Keratinocyte (primary cell): Measurements from ENCODE around the gene CCDC186. TPM values are rescaled to one million over a fixed set of nuclear protein-coding genes. Genes with fewer than 3 reads are reported as not detected.

Experiments
- DNase-seq: peaks from one replicate; pipeline ENCODE4 v3.0.0-alpha.2; 2011; ENCODE audit warnings: low read depth, missing footprints, low spot score
- FAIRE-seq: peaks from 2 replicates; lab custom pipeline; 2011; peaks lifted over from hg19 to GRCh38; lab: Jason Lieb, UNC
- H2AFZ ChIP-seq: 2 replicates; pipeline ENCODE4 v1.6.0; 2012; ENCODE audit warnings: low read length, control low read depth, inconsistent platforms; ENCODE audit not compliant: control insufficient read depth
- H3K27ac ChIP-seq: 2 replicates; pipeline ENCODE4 v1.5.1; 2011; ENCODE audit warnings: low read length; ENCODE audit not compliant: control insufficient read depth, insufficient read depth
- H3K27me3 ChIP-seq: 3 replicates; pipeline ENCODE4 v1.6.0; 2011; ENCODE audit warnings: low read length; ENCODE audit not compliant: control insufficient read depth, insufficient read depth; ENCODE audit errors: extremely low read depth
- H3K36me3 ChIP-seq, 2 experiments: 2 replicates in 1 of 2; 3 replicates in 1 of 2; pipeline ENCODE4 v1.5.1; 2011; ENCODE audit warnings: low read length in 2 of 2, mild to moderate bottlenecking in 1 of 2; ENCODE audit not compliant: control insufficient read depth in 2 of 2, insufficient read depth in 2 of 2; ENCODE audit errors: extremely low read depth in 1 of 2
- H3K4me1 ChIP-seq: 3 replicates; pipeline ENCODE4 v1.5.1; 2011; ENCODE audit warnings: low read length; ENCODE audit not compliant: control insufficient read depth, insufficient read depth; ENCODE audit errors: extremely low read depth
- H3K4me2 ChIP-seq: 3 replicates; pipeline ENCODE4 v1.6.0; 2011; ENCODE audit warnings: low read depth, low read length; ENCODE audit not compliant: control insufficient read depth, insufficient read depth; ENCODE audit errors: extremely low read depth
- H3K4me3 ChIP-seq, 3 experiments: fragments of 200-600 bp in 1 of 3; sonication (generic) in 1 of 3; 2 replicates in 2 of 3; 3 replicates in 1 of 3; pipeline ENCODE4 v1.5.1; 2011 to 2016; ENCODE audit warnings: low read length in 3 of 3, mild to moderate bottlenecking in 3 of 3, control low read depth in 2 of 3, inconsistent platforms in 1 of 3, low read depth in 1 of 3, mixed read lengths in 1 of 3, mixed run types in 1 of 3, moderate library complexity in 1 of 3; ENCODE audit not compliant: control insufficient read depth in 2 of 3, insufficient read depth in 2 of 3; ENCODE audit errors: extremely low read depth in 1 of 3
- H3K79me2 ChIP-seq: 2 replicates; pipeline ENCODE4 v1.6.0; 2012; ENCODE audit warnings: low read length; ENCODE audit not compliant: control insufficient read depth, insufficient read depth
- H3K9ac ChIP-seq: 3 replicates; pipeline ENCODE4 v1.6.0; 2011; ENCODE audit warnings: low read length; ENCODE audit not compliant: control insufficient read depth, insufficient read depth; ENCODE audit errors: extremely low read depth
- H3K9me1 ChIP-seq: 3 replicates; pipeline ENCODE4 v1.6.0; 2011; ENCODE audit warnings: low read length; ENCODE audit not compliant: control insufficient read depth, insufficient read depth; ENCODE audit errors: extremely low read depth
- H3K9me3 ChIP-seq: 2 replicates; pipeline ENCODE4 v1.5.1; 2012; ENCODE audit warnings: low read depth, low read length; ENCODE audit not compliant: control insufficient read depth
- H4K20me1 ChIP-seq: 3 replicates; pipeline ENCODE4 v1.6.0; 2011; ENCODE audit warnings: low read length; ENCODE audit not compliant: control insufficient read depth, insufficient read depth; ENCODE audit errors: extremely low read depth
- EZH2 ChIP-seq: IDR thresholded peaks from one replicate; pipeline ENCODE4 v1.6.1; 2012; ENCODE audit warnings: inconsistent platforms, mild to moderate bottlenecking, low read length, moderate library complexity
- dilution Hi-C: fragments of 300-500 bp; cut with MboI; formaldehyde crosslinking; loops from one replicate; pipeline ENCODE4 v1.7.0; 2020; ENCODE audit warnings: low sequenced_read_pairs; ENCODE audit not compliant: extremely low pct_ligation_motif_present
- polyA plus RNA-seq, 5 experiments: library from polyadenylated mRNA; depleted of rRNA in 3 of 5; stranded (reverse) in 3 of 5; stranded (forward) in 1 of 5; unstranded in 1 of 5; fragments of >200 nt; gene quantifications; 1 replicate in 1 of 5; 2 replicates in 3 of 5; 3 replicates in 1 of 5; pipeline versions ENCODE4 v1.2.1 to v1.2.3, GENCODE V29; 2011 to 2012; ENCODE audit warnings: missing spikeins in 2 of 5, low read depth in 1 of 5, low replicate concordance in 1 of 5
- TF ChIP-seq, protein P1 (sequence below), 3 experiments: IDR thresholded peaks in 1 of 3; conservative IDR thresholded peaks in 1 of 3; optimal IDR thresholded peaks in 1 of 3; 2 replicates in 2 of 3; 3 replicates in 1 of 3; pipeline versions ENCODE3 to v1.5.1; 2011; ENCODE audit warnings: low read length in 3 of 3, mild to moderate bottlenecking in 3 of 3, moderate library complexity in 2 of 3, control low read depth in 1 of 3, inconsistent platforms in 1 of 3; ENCODE audit not compliant: insufficient read depth in 2 of 3; ENCODE audit errors: extremely low read depth in 1 of 3

Gene CCDC186
- polyA plus RNA-seq, 1 donor (not counting 4 experiments of a cell fraction or from before 2014, with no cell fraction given) = 13.0 TPM

DNA sequence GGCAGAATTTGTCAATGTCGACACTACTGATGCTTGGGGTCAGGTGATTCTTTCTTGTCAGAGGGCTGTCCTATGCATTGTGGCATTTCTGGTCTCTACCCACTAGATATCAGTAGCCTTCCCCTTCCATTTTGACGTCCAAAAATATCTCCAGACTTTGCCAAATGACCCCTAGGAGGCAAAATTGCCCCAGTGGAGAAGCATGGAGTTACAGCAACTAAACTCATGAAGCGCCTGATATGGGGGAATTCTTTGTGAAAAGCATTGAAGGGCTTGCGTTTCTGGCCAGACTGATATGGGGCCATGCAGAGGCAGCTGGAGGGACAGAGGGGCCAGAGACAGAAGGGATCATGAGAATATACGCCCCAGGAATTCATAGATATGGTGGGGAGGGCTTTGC is 86.7 kb downstream of the CCDC186 start:
- Histone ChIP-seq H4K20me1 (no peaks in the 10 kb centered on the region), H3K27me3 (no peaks in the 10 kb centered on the region), H3K4me3 (no peak overlapping the region), H3K27ac (no peak overlapping the region), H2AFZ (no peak overlapping the region), H3K9ac (no peak overlapping the region), H3K9me3 (no peaks in the 10 kb centered on the region), H3K36me3 (no peaks in the 10 kb centered on the region), H3K4me2 (no peak overlapping the region), H3K79me2 (no peaks in the 10 kb centered on the region), H3K4me1 (no peaks in the 10 kb centered on the region), H3K9me1 (no peaks in the 10 kb centered on the region)
- dilution Hi-C loops = no loop called here
- no peak for FAIRE-seq
- no peak for DNase-seq
- TF ChIP-seq, protein P1, sequence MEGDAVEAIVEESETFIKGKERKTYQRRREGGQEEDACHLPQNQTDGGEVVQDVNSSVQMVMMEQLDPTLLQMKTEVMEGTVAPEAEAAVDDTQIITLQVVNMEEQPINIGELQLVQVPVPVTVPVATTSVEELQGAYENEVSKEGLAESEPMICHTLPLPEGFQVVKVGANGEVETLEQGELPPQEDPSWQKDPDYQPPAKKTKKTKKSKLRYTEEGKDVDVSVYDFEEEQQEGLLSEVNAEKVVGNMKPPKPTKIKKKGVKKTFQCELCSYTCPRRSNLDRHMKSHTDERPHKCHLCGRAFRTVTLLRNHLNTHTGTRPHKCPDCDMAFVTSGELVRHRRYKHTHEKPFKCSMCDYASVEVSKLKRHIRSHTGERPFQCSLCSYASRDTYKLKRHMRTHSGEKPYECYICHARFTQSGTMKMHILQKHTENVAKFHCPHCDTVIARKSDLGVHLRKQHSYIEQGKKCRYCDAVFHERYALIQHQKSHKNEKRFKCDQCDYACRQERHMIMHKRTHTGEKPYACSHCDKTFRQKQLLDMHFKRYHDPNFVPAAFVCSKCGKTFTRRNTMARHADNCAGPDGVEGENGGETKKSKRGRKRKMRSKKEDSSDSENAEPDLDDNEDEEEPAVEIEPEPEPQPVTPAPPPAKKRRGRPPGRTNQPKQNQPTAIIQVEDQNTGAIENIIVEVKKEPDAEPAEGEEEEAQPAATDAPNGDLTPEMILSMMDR (optimal IDR thresholded peaks at IDR 0.05 in 1 of 3, IDR thresholded peaks at IDR 0.05 in 1 of 3, conservative IDR thresholded peaks at IDR 0.05 in 1 of 3; ENCODE audit: extremely low read depth in 1 of 3, insufficient read depth in 2 of 3, low read length in 3 of 3) = no peak
- no peak for TF ChIP-seq EZH2

GRCh38 chr10:114084215-114084614 is 89.8 kb downstream of the CCDC186 start:
- H3K27ac ChIP-seq = no peak overlapping the region
- H3K9ac ChIP-seq = no peak overlapping the region
- DNase-seq = no peak
- H4K20me1 ChIP-seq = no peaks in the 10 kb centered on the region
- dilution Hi-C loops = no loop called here
- H2AFZ ChIP-seq = no peak overlapping the region
- no peaks in the 10 kb centered on the region for H3K79me2 ChIP-seq
- FAIRE-seq = no peak
- no peaks in the 10 kb centered on the region for H3K9me1 ChIP-seq
- H3K4me1 ChIP-seq = no peaks in the 10 kb centered on the region
- no peak overlapping the region for H3K4me3 ChIP-seq
- TF ChIP-seq, protein P1 (optimal IDR thresholded peaks at IDR 0.05 in 1 of 3, IDR thresholded peaks at IDR 0.05 in 1 of 3, conservative IDR thresholded peaks at IDR 0.05 in 1 of 3; ENCODE audit: extremely low read depth in 1 of 3, insufficient read depth in 2 of 3, low read length in 3 of 3) = no peak
- H3K4me2 ChIP-seq = no peak overlapping the region
- no peaks in the 10 kb centered on the region for H3K36me3 ChIP-seq
- H3K27me3 ChIP-seq = no peaks in the 10 kb centered on the region
- no peaks in the 10 kb centered on the region for H3K9me3 ChIP-seq
